CD1c-positive myeloid dendritic cell (primary cell): ENCODE results near the gene SLC7A5.
A peak's percentile ranks its signal among the peaks of the same experiment; 100 is the strongest.
"Not testable (repeated sequence)": the region's sequence is repeated elsewhere in the genome, so short reads cannot be mapped to it uniquely, and the experiment has no call there.

Experiments
- DNase-seq: peaks from one replicate; pipeline ENCODE4 v3.0.0-alpha.2; 2016; ENCODE audit errors: extremely low spot score

Gene SLC7A5

GRCh38 chr16:87869061-87869878 lies at the start of gene SLC7A5:
SLC7A5 (minus strand) TSS chr16:87869507; CDS start chr16:87869422, 85 bp downstream.
- peak; percentile 89 for DNase-seq

DNA sequence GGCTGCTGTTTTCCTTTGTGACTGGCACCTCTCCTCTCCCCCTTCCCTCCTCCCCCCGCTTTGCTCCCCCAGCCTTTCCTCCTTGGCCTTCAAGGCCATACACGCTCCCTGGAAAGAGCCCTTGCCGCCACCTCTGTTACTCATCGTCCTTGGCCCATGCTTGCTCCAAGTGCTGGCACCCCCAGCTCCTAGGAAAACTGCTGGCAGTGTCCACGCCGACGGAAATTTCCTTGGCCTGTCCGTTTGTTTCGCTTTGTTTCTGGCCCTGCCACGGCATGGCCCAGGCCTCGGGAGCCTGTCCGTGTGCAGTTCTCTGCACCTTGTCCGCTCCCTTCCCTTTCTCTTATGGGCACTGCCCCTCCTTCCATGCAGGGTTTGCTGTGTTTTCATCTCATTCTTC lies 49.0 kb upstream of the SLC7A5 start:
- no peak for DNase-seq

GRCh38 chr16:87917503-87917902 lies 48.2 kb upstream of the SLC7A5 start:
- DNase-seq, result no peak

- DNase-seq, result no peak
Measured at GRCh38 chr16:87914812-87915211, 45.5 kb upstream of the SLC7A5 start.

DNA sequence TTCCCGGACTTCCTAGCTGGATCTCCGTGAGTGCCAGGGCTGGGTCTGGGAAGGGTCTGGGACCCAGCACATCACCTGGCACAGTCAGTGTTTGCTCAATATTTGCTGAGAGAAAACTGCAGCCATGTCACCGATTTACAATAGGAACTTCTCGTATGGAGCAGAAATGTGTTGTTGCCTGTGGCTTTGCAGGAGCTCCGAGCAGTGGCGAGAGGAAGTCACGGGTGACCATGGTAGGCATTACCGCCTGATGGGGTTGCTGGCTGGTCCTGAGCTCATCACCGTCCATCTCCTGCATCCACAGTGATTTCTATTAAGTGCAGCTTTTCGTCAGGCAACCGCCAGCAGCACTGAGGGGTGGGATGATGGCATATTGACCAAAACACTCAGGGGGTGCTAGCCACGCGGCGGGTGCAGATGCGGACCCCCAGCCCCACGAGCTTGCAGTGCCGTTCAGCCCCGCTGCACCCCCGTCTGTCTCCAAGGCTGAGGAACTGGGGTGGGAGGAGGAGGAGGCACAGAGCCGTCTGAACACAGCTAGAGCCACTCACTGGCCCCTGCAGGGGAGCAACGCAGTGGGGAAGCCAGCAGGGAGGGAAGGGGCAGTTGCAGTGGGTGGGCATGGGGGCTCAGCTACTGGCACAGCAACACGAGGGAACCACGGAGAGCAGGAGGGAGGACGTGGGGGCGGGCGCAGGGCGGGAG lies 44.9 kb upstream of the SLC7A5 start:
- not testable (repeated sequence) for DNase-seq

DNA sequence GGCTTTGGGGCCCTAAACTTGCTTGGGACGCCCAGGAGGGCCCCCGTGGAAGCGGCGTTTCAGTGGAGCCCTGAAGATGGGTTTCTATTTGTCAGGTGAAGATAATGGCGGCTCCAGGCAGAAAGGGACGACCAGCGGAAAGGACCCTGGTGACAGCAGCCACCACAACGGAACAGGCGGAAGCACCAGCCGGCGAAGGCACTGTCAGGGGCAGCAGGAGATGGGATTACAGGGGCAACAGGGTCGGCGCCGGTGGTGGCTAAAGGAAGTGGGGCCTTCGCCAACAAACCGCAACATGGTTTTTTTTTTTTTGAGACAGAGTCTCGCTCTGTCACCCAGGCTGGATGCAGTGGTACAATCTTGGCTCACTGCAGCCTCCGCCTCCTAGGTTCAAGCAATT lies 43.4 kb upstream of the SLC7A5 start:
- not testable (repeated sequence) for DNase-seq

DNA sequence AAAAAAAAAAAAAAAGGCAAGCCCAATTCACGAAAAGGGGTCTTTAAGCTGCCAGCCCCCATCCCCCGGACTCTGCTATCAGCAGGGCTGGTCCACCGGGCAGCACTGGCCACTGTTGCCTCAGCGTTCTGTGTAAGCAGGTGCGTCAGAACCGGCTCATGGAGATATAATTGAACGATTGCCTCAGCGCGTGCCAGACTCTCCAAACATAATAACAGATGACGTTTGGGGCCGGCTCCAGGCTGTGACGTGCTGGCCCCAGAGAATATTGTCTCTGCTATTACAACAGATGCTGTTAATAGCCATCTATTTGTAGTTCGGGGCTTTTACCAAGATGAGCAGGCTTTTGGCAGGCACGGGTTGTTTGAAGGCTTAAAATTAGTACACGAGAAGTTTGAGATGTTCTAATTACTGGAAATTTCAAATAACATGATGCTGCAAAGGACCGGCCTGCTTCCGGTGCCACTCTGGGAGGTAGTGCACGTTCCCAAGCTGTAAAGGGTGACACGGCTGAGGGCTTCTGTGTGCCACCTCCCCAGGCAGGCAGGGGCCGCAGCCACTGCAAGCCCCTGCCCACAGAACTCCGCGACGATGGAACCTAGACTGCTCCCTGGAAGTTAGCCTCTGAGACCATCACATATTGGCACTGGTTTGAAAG lies 41.9 kb upstream of the SLC7A5 start:
- DNase-seq, result not testable (repeated sequence)

GRCh38 chr16:87909203-87909935 lies 40.1 kb upstream of the SLC7A5 start:
- peak; percentile 86 for DNase-seq

DNA sequence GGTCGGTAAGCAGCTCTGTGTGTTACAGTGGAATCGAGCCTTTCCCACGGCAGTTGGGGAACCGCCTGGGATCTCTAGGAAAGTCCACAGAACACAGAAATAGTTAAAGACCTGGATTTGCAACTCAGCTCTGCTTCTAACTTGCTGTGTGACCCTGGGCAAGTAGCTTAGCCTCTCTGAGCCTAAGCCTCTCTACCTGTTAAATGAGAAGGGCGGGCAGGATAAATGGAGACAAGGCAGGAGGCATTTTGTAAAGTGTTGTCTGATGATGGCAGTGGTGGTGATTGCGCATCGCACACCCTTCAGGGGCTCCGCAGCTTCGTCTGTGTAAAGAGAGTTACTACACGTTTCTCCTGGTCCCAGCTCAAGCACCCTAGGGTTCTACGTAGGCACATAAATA lies 38.8 kb upstream of the SLC7A5 start:
- not testable (repeated sequence) for DNase-seq

GRCh38 chr16:87905521-87905920 lies 36.2 kb upstream of the SLC7A5 start:
- DNase-seq, result not testable (repeated sequence)

- not testable (repeated sequence) for DNase-seq
Measured at GRCh38 chr16:87904963-87905362, 35.7 kb upstream of the SLC7A5 start.

GRCh38 chr16:87900489-87900888 lies 31.2 kb upstream of the SLC7A5 start:
- DNase-seq, result not testable (repeated sequence)

DNA sequence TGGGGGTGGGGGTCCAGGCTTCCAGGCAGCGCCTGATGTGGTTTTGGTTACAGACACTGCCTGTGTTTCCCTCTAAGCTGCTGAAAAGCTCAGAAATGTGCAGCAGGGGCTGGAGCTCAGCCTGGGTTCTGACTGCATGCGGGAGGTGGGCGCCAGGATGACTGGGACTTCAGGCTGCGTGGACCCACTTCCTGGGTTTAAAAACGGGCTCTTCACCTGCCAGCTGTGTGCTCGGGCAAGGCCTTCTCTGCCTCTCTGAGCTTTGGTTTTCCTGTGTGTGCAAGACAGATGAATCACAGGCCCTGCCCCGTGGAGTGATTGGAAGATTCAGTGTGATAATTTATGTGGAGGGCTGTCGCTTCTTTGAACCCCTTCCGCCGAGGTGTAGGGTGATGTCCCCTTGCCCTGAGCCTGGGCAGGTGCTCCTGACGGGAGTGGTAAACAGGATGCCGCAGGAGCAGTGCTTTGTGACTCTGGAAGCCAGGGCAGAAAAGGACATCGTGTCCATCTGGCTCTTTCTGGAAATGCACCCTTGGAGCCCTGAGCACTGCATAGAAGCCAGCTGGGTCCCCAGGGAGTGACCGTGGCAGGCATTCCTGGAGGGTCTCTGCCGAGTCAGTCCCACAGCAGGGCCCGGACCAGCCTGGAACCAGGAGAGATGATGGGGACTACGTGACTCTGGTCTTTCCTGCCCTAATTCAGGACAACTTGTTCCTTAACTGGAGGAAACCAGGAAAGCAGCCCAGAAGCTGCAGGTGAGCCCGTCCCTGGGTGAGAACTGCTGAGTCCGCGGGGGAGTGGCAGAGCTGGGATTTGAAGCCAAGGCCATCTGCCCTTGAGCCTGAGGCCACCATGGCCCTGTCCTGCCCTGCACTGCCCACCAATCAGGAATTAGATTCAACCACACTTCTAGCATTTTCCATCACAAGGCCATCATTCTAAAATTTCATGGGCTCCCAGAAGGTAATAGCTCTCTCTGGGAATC lies 28.5 kb upstream of the SLC7A5 start:
- DNase-seq, result no peak

GRCh38 chr16:87896924-87897520 lies 27.7 kb upstream of the SLC7A5 start:
- DNase-seq, result not testable (repeated sequence)

DNA sequence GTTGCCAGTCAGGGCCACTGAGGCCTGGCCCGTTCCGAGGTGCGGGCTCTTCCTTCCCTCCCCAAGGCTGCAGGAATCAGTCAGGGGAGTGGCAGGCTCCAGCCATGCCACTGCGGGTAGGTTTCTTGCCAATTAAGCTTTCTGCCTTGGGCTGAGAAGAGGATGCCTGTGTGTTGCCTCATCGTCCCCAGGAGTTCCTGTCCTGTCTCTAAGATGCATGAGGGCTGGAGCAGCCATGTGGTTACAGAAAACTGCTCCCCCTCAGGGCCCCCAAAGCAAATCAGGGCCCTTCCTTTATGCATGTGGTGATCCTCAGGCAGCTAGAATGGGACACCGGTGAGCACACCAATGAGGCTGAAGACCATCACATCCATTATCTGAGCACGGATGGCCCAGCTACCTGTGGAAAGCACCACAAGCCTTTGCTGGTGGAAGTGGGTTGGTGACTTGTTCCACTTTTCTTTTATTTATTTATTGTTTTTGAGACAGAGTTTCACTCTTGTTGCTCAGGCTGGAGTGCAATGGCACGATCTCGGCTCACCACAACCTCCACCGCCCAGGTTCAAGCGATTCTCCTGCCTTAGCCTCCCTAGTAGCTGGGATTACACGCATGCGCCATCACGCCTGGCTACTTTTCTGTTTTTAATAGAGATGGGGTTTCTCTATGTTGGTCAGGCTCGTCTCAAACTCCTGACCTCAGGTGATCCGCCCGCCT lies 27.0 kb upstream of the SLC7A5 start:
- not testable (repeated sequence) for DNase-seq

GRCh38 chr16:87895641-87896141 lies 26.4 kb upstream of the SLC7A5 start:
- DNase-seq, result peak; percentile 96

DNA sequence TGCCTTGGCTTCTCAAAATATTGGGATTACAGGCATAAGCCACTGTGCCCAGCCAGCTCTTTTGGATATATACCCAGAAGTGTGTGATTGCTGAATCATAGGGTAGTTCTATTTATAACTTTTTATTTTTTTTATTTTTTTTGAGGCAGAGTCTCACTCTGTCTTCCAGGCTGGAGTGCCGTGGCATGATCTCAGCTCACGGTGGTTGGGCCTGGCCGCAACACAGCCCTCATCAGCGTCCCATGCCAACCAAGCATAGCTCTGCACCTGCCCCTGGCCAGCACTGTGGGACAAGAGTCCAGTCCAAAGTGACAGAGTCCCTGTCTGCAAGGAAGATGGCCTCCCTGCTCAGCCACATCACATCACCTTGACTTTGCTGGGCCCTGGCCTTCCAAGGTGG lies 24.7 kb upstream of the SLC7A5 start:
- DNase-seq, result not testable (repeated sequence)

- DNase-seq, result no peak
Measured at GRCh38 chr16:87891764-87892163, 22.5 kb upstream of the SLC7A5 start.

DNA sequence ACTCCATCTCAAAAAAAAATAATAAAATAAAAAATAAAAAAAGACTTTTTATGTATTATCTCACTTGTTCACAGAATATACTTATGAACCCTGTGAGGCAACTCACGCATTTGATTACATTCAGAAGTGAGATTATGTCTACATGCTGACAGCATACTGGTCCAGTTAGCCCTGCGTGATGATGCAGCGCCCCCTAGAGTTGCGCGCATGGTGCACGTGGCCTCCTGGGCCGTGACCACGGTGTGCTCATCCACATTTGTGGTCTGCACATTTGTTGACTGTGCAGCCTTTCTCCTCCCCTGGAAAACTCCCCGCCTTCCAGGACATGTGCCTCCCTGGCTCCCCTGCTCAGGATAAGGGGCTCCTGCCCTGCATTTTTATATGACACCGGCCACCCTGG lies 20.5 kb upstream of the SLC7A5 start:
- not testable (repeated sequence) for DNase-seq
